K562 (cell line): Measurements from ENCODE around the gene RIPOR2. TPM values are rescaled to one million over a fixed set of nuclear protein-coding genes. Genes with fewer than 3 reads are reported as not detected.

Experiments
- BRF1 ChIP-seq: IDR thresholded peaks from 3 replicates; pipeline ENCODE4 v1.6.1; 2011; ENCODE audit warnings: borderline replicate concordance, mild to moderate bottlenecking; ENCODE audit not compliant: insufficient read length; ENCODE audit errors: extremely low read depth
- FOXK2 ChIP-seq, 2 experiments: fragments of 450-650 bp; IDR thresholded peaks in 1 of 2; conservative IDR thresholded peaks in 1 of 2; 2 replicates each; pipeline ENCODE4 v1.6.1; 2016; ENCODE audit warnings: low read depth in 2 of 2, mild to moderate bottlenecking in 1 of 2
- GABPA ChIP-seq: fragments of 200-800 bp; sonication (Bioruptor generic); conservative IDR thresholded peaks from 2 replicates; pipeline ENCODE4 v1.6.1; 2016; ENCODE audit warnings: low read depth, missing genetic modification characterization, missing compliant biosample characterization
- KLF16 ChIP-seq: IDR thresholded peaks from 2 replicates; pipeline ENCODE4 v1.6.1; 2016; ENCODE audit warnings: antibody characterized with exemption
- NCOA6 ChIP-seq: fragments of 450-650 bp; IDR thresholded peaks from 2 replicates; pipeline ENCODE4 v1.6.1; 2017; ENCODE audit warnings: mild to moderate bottlenecking
- RBM25 ChIP-seq: fragments of 200-400 bp; formaldehyde crosslinking; IDR thresholded peaks from 2 replicates; pipeline ENCODE4 v1.6.1; 2018; ENCODE audit warnings: low read length, low read depth, moderate library complexity; ENCODE audit not compliant: severe bottlenecking
- RBM34 ChIP-seq: fragments of 200-400 bp; formaldehyde crosslinking; IDR thresholded peaks from 2 replicates; pipeline ENCODE4 v1.6.1; 2018; ENCODE audit warnings: low read length, borderline replicate concordance; ENCODE audit not compliant: insufficient read depth
- TGIF2 ChIP-seq: sonication (generic); formaldehyde crosslinking; IDR thresholded peaks from 2 replicates; pipeline ENCODE4 v1.8.1; 2022; ENCODE audit warnings: mild to moderate bottlenecking, missing genetic modification reagents, moderate library complexity
- TOE1 ChIP-seq, 2 experiments: fragments of 450-650 bp in 1 of 2; sonication (generic) in 1 of 2; formaldehyde crosslinking in 1 of 2; IDR thresholded peaks; 2 replicates each; pipeline versions ENCODE4 v1.7.1 to v1.8.0; 2016 to 2022; ENCODE audit warnings: borderline replicate concordance in 2 of 2, mild to moderate bottlenecking in 2 of 2, antibody characterized with exemption in 1 of 2, inconsistent platforms in 1 of 2, low read depth in 1 of 2, missing genetic modification reagents in 1 of 2, moderate library complexity in 1 of 2
- ZNF143 ChIP-seq: sonication (generic); formaldehyde crosslinking; IDR thresholded peaks from 2 replicates; pipeline ENCODE4 v1.9.0; 2022; ENCODE audit warnings: mild to moderate bottlenecking, missing genetic modification reagents
- ZNF76 ChIP-seq: fragments of 250-450 bp; sonication (Bioruptor Pico); IDR thresholded peaks from 2 replicates; pipeline ENCODE4 v1.4.0; 2020; ENCODE audit warnings: mild to moderate bottlenecking, moderate library complexity, borderline replicate concordance
- polyA plus RNA-seq, 8 experiments: library from polyadenylated mRNA; depleted of rRNA in 4 of 8; stranded (reverse) in 5 of 8; unstranded in 3 of 8; fragments of >200 nt; fragmentation: Nextera tagmentation in 2 of 8; fragmentation: Illumina TruSeq in 1 of 8; extraction: Ambion mirVana in 2 of 8; extraction: Trizol in 1 of 8; gene quantifications; 2 replicates each; pipeline versions ENCODE4 v1.2.1 to v1.2.3, GENCODE V29; 2011 to 2014; ENCODE audit warnings: inconsistent platforms in 1 of 8, missing spikeins in 1 of 8
- total RNA-seq, 7 experiments: library from RNA; depleted of rRNA in 6 of 7; stranded (reverse); fragments of >200 nt in 6 of 7; fragmentation: Illumina TruSeq in 2 of 7; extraction: Trizol in 2 of 7; gene quantifications; 2 replicates each; pipeline versions ENCODE4 v1.2.1 to v1.2.3, GENCODE V29; 2011 to 2021; ENCODE audit warnings: low replicate concordance in 1 of 7
- TF ChIP-seq, protein P1 (sequence below): fragments of 450-650 bp; IDR thresholded peaks from 2 replicates; pipeline ENCODE4 v1.6.1; 2016; ENCODE audit warnings: low read depth
- TF ChIP-seq, protein P2 (sequence below): sonication (generic); formaldehyde crosslinking; IDR thresholded peaks from 2 replicates; pipeline ENCODE4 v1.8.0; 2022; ENCODE audit warnings: missing genetic modification reagents, mild to moderate bottlenecking, borderline replicate concordance

Gene RIPOR2
- total and polyA plus RNA-seq, 9 of the 15 experiments (the other 6 are each of a cell fraction or from before 2014, with no cell fraction given) = 0.04 to 1.0 (median 0.47) TPM; not detected in 2

DNA sequence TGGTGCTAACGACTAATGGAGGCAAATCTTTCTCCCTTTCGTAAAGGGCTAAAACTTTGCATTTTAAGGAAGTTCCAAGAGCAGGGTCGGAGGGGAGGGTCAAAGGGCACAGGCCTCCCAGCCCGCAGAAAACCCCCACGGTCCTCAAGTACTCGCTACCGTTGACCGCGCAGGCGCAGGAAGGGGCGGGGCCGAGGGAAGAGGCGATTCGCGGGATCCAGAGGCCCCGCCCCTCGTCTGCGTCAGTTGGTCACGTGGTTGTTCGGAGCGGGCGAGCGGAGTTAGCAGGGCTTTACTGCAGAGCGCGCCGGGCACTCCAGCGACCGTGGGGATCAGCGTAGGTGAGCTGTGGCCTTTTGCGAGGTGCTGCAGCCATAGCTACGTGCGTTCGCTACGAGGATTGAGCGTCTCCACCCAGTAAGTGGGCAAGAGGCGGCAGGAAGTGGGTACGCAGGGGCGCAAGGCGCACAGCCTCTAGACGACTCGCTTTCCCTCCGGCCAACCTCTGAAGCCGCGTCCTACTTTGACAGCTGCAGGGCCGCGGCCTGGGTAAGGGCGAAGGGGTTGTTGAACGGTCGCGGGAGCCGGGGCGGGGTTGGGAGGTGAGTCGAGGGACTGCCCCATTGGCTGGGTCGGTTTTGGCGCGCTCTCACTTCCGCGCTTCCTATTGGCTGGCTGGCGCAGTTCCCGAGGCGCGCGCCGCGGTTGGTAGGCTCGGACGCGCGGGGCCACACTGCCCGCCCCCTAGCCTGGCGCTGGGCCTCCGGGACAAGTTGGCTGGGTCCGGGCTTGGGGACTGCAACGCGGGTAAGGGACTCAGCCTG is 160.9 kb downstream of the RIPOR2 start, which contains the start of gene GMNN (continued):
- no peak; the same call in 1 of the 2 replicates for TF ChIP-seq GABPA
- no peak for TF ChIP-seq BRF1
- no peak for TF ChIP-seq RBM34
- TF ChIP-seq ZNF76 (CRISPR knock-in tag) = 0 out of 2 replicates have a peak, but pooled peaks have one; percentile 70
- no peak; the same call in 1 of the 2 replicates for TF ChIP-seq TGIF2
- peak; percentile 99 for TF ChIP-seq RBM25
- TF ChIP-seq FOXK2 (conservative IDR thresholded peaks at IDR 0.05 in 1 of 2, IDR thresholded peaks at IDR 0.05 in 1 of 2; ENCODE audit: low read depth in 2 of 2) = peak in 1 of 2 experiments; percentile 71; a peak in 3 of 4 replicates
- TF ChIP-seq, protein P1, sequence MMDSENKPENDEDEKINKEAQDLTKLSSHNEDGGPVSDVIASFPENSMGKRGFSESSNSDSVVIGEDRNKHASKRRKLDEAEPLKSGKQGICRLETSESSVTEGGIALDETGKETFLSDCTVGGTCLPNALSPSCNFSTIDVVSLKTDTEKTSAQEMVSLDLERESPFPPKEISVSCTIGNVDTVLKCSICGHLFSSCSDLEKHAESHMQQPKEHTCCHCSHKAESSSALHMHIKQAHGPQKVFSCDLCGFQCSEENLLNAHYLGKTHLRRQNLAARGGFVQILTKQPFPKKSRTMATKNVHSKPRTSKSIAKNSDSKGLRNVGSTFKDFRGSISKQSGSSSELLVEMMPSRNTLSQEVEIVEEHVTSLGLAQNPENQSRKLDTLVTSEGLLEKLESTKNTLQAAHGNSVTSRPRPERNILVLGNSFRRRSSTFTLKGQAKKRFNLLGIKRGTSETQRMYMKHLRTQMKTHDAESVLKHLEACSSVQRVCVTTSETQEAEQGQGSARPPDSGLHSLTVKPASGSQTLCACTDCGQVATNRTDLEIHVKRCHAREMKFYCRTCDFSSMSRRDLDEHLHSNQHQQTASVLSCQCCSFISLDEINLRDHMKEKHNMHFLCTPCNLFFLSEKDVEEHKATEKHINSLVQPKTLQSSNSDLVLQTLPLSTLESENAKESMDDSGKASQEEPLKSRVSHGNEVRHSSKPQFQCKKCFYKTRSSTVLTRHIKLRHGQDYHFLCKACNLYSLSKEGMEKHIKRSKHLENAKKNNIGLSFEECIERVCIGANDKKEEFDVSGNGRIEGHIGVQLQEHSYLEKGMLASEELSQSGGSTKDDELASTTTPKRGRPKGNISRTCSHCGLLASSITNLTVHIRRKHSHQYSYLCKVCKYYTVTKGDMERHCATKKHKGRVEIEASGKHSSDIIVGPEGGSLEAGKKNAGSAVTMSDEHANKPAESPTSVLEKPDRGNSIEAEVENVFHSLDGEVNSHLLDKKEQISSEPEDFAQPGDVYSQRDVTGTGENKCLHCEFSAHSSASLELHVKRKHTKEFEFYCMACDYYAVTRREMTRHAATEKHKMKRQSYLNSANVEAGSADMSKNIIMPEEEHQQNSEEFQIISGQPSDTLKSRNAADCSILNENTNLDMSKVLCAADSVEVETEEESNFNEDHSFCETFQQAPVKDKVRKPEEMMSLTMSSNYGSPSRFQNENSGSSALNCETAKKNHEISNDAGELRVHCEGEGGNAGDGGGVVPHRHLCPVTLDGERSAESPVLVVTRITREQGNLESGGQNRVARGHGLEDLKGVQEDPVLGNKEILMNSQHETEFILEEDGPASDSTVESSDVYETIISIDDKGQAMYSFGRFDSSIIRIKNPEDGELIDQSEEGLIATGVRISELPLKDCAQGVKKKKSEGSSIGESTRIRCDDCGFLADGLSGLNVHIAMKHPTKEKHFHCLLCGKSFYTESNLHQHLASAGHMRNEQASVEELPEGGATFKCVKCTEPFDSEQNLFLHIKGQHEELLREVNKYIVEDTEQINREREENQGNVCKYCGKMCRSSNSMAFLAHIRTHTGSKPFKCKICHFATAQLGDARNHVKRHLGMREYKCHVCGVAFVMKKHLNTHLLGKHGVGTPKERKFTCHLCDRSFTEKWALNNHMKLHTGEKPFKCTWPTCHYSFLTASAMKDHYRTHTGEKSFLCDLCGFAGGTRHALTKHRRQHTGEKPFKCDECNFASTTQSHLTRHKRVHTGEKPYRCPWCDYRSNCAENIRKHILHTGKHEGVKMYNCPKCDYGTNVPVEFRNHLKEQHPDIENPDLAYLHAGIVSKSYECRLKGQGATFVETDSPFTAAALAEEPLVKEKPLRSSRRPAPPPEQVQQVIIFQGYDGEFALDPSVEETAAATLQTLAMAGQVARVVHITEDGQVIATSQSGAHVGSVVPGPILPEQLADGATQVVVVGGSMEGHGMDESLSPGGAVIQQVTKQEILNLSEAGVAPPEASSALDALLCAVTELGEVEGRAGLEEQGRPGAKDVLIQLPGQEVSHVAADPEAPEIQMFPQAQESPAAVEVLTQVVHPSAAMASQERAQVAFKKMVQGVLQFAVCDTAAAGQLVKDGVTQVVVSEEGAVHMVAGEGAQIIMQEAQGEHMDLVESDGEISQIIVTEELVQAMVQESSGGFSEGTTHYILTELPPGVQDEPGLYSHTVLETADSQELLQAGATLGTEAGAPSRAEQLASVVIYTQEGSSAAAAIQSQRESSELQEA = no peak
- TF ChIP-seq, protein P2, sequence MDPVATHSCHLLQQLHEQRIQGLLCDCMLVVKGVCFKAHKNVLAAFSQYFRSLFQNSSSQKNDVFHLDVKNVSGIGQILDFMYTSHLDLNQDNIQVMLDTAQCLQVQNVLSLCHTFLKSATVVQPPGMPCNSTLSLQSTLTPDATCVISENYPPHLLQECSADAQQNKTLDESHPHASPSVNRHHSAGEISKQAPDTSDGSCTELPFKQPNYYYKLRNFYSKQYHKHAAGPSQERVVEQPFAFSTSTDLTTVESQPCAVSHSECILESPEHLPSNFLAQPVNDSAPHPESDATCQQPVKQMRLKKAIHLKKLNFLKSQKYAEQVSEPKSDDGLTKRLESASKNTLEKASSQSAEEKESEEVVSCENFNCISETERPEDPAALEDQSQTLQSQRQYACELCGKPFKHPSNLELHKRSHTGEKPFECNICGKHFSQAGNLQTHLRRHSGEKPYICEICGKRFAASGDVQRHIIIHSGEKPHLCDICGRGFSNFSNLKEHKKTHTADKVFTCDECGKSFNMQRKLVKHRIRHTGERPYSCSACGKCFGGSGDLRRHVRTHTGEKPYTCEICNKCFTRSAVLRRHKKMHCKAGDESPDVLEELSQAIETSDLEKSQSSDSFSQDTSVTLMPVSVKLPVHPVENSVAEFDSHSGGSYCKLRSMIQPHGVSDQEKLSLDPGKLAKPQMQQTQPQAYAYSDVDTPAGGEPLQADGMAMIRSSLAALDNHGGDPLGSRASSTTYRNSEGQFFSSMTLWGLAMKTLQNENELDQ (CRISPR knock-in tag) = no peak; the same call in 1 of the 2 replicates
- TF ChIP-seq TOE1 (IDR thresholded peaks at IDR 0.05; ENCODE audit: borderline replicate concordance) = peak; percentile 99
- 0 out of 2 replicates have a peak, but pooled peaks have one; percentile 95 for TF ChIP-seq TOE1 (CRISPR knock-in tag; IDR thresholded peaks at IDR 0.05; ENCODE audit: borderline replicate concordance, low read depth)
- no peak for TF ChIP-seq ZNF143 (CRISPR knock-in tag)
- TF ChIP-seq KLF16 = no peak
- no peak for TF ChIP-seq NCOA6
